Transverse colon (tissue), 4 donors: ENCODE data around the gene ATP11A. TPM values are rescaled to one million over a fixed set of nuclear protein-coding genes. Genes with fewer than 3 reads are reported as not detected.

Source experiments
- DNase-seq: peaks from one replicate; pipeline ENCODE4 v3.0.0-alpha.2; 2019
- H3K27ac ChIP-seq, 4 donors: fragments of 200-600 bp; sonication (generic); 2 replicates each; pipeline ENCODE4 v1.5.1; 2016 to 2018; ENCODE audit warnings: inconsistent platforms in 4 of 4
- H3K27me3 ChIP-seq: fragments of 200-600 bp; sonication (generic); 2 replicates; pipeline ENCODE4 v1.5.1; 2017; ENCODE audit warnings: inconsistent platforms
- H3K36me3 ChIP-seq, 4 donors: fragments of 200-600 bp; sonication (generic); 2 replicates each; pipeline ENCODE4 v1.5.1; 2017 to 2019; ENCODE audit warnings: inconsistent platforms in 4 of 4
- H3K4me1 ChIP-seq, 4 donors: fragments of 200-600 bp; sonication (generic); 2 replicates each; pipeline ENCODE4 v1.5.1; 2017 to 2020; ENCODE audit warnings: inconsistent platforms in 4 of 4
- H3K4me3 ChIP-seq, 4 donors: fragments of 200-600 bp; sonication (generic); 1 replicate in 1 of 4; 2 replicates in 3 of 4; pipeline versions ENCODE4 v1.5.1 to v1.6.1; 2017 to 2019; ENCODE audit warnings: inconsistent platforms in 4 of 4
- H3K9me3 ChIP-seq, 2 donors: fragments of 200-600 bp; sonication (generic); 2 replicates each; pipeline ENCODE4 v1.5.1; 2017 to 2019; ENCODE audit warnings: inconsistent platforms in 2 of 2
- EP300 ChIP-seq: sonication (generic); formaldehyde crosslinking; IDR thresholded peaks from one replicate; pipeline ENCODE4 v1.6.1; 2017; ENCODE audit warnings: antibody characterized with exemption, low read depth
- POLR2A ChIP-seq: fragments of 450-650 bp; IDR thresholded peaks from one replicate; pipeline ENCODE4 v1.6.1; 2016; ENCODE audit warnings: antibody characterized with exemption, mild to moderate bottlenecking, moderate library complexity
- POLR2AphosphoS5 ChIP-seq, 3 donors: sonication (generic); formaldehyde crosslinking; IDR thresholded peaks; one replicate each; pipeline ENCODE4 v1.6.1; 2016; ENCODE audit warnings: antibody characterized with exemption in 3 of 3
- WGBS, 2 donors: methylation state at CpG; one replicate each; pipeline ENCODE4 v1.1.5; 2018; ENCODE audit warnings: low coverage in 1 of 2; 5-methylcytosine and 5-hydroxymethylcytosine counted together
- in situ Hi-C, 4 donors: fragments of 200-750 bp; cut with MboI; loops; one replicate each; pipeline versions ENCODE4 v1.15.0 to v1.15.1; 2017; ENCODE audit warnings: low sequenced_read_pairs in 3 of 4, low pct_ligation_motif_present in 1 of 4, low pct_unique_long_range_greater_than_20kb in 1 of 4
- intact Hi-C: fragments of 100-400 bp; cut with DNase I; formaldehyde crosslinking; loops from one replicate; pipeline ENCODE4 v1.15.1; 2023; ENCODE audit warnings: low total_unique reads
- total RNA-seq, 4 donors: library from RNA; depleted of rRNA; stranded (reverse); fragments of >200 nt; gene quantifications; one replicate each; pipeline ENCODE4 v1.1.0, GENCODE V29; 2016
- TF ChIP-seq, protein P1 (sequence below), 5 experiments: fragments of 200-600 bp in 3 of 5; fragments of 450-650 bp in 2 of 5; sonication (generic) in 3 of 5; IDR thresholded peaks; 1 replicate in 2 of 5; 2 replicates in 3 of 5; pipeline ENCODE4 v1.5.1; 2016 to 2017; ENCODE audit warnings: antibody characterized with exemption in 5 of 5, inconsistent platforms in 3 of 5, mild to moderate bottlenecking in 2 of 5, moderate library complexity in 1 of 5

ATP11A gene
- total RNA-seq, 4 donors from 2014 or later, result 10.2 to 17.5 (median 13.3) TPM

DNA sequence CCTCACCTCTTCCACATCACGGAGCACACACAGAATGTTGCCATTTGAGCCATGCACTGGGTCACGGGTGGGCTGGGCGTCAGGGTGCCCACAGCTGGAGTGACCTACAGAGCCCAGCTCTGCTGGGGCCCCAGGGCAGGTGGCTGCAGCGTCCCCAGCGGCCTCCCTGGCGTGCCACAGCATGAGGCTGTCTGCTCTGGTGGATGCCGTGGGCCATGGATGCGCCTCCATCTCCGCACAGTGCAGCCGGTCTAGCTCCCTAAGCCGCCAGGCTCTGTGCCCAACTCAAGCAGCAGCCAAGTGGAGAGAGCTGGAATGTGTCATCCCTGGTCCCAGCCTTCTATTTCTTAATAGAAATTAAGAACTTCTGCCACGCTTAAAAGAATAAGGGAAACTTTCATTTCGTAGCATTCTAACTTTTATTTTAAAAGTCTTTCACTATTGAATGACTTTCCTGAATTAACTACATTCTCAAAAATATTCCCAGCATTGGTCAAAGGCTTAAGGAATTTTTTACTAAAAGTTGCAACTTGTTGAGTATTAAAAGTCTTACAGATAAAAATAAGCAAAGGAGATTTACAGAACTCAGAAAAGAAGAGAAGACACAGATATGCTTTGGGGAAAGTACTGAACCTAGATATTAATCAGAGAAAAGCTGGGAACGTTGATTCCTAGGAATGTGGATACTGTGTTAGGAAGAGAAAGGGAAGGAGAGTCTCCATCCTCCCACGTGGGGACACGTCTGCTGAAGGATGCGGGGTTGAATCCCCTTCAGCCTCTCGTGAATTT, 59.3 kb downstream of the ATP11A start:
- no peaks in the 10 kb centered on the region for H3K27me3 ChIP-seq
- H3K4me1 ChIP-seq, result peaks cover 0 to 6% (median 3%) of the 10 kb centered on the region in 4 donors
- TF ChIP-seq EP300, result no peak
- TF ChIP-seq POLR2A, result no peak
- TF ChIP-seq, protein P1, sequence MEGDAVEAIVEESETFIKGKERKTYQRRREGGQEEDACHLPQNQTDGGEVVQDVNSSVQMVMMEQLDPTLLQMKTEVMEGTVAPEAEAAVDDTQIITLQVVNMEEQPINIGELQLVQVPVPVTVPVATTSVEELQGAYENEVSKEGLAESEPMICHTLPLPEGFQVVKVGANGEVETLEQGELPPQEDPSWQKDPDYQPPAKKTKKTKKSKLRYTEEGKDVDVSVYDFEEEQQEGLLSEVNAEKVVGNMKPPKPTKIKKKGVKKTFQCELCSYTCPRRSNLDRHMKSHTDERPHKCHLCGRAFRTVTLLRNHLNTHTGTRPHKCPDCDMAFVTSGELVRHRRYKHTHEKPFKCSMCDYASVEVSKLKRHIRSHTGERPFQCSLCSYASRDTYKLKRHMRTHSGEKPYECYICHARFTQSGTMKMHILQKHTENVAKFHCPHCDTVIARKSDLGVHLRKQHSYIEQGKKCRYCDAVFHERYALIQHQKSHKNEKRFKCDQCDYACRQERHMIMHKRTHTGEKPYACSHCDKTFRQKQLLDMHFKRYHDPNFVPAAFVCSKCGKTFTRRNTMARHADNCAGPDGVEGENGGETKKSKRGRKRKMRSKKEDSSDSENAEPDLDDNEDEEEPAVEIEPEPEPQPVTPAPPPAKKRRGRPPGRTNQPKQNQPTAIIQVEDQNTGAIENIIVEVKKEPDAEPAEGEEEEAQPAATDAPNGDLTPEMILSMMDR (IDR thresholded peaks at IDR 0.05), result no peak
- no peak for TF ChIP-seq POLR2AphosphoS5 (IDR thresholded peaks at IDR 0.05)
- intact Hi-C loops, result no loop called here
- H3K36me3 ChIP-seq, result no peaks in the 10 kb centered on the region
- WGBS, 2 donors, result 79 to 82% methylated on average over 7 to 17 of the region's 18 CpGs
- no peak overlapping the region for H3K27ac ChIP-seq
- no peaks in the 10 kb centered on the region for H3K9me3 ChIP-seq
- in situ Hi-C loops, result no loop called here
- DNase-seq, result no peak
- no peak overlapping the region for H3K4me3 ChIP-seq

DNA sequence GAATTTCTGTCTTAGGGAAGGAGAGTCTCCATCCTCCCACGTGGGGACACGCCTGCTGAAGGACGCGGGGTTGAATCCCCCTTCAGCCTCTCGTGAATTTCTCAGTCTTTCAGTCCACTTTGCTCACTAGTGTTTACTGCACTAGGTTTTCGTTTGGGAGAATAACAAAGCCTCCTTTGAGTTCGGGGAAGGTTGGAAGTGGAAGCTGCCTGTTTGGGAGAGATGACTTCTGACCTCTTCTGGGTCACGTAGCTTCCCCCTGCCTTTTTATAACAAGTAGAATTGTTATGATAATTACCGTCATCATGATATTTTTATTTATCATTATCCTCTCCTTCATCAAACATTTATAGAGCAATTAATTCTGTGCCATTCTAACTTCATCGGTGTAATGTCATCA, 60.7 kb downstream of the ATP11A start:
- Histone ChIP-seq H3K27me3 (no peaks in the 10 kb centered on the region), H3K27ac (no peak overlapping the region), H3K9me3 (no peaks in the 10 kb centered on the region), H3K36me3 (no peaks in the 10 kb centered on the region), H3K4me3 (no peak overlapping the region), H3K4me1 (peaks cover 0 to 6% (median 3%) of the 10 kb centered on the region in 4 donors)
- 93 to 95% methylated on average over 5 to 10 of the region's 10 CpGs for WGBS, 2 donors
- no peak for DNase-seq
- intact Hi-C loops, result no loop called here
- in situ Hi-C loops, result no loop called here
- TF ChIP-seq EP300, result no peak
- TF ChIP-seq, protein P1 (IDR thresholded peaks at IDR 0.05), result no peak
- TF ChIP-seq POLR2A, result no peak
- TF ChIP-seq POLR2AphosphoS5 (IDR thresholded peaks at IDR 0.05), result no peak

DNA sequence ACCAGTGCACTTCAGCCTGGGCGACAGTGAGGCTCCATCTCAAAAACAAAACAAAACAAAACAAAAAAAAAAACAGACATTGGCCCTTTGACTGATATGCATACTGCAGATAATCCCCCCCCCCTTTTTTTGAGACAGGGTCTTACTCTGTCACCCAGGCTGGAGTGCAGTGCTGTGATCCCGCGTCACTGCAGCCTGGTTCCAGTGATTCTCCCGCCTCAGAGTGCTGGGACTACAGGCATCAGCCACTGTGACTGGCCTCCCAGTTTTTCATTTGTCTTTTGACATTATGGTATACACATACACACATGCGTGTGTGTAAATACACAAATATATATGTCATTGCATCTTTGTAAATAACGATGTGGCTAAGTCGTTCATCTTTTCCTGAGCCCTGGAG, 61.8 kb downstream of the ATP11A start:
- Histone ChIP-seq H3K27ac (no peak overlapping the region), H3K36me3 (no peaks in the 10 kb centered on the region), H3K4me1 (peaks cover 0 to 6% (median 3%) of the 10 kb centered on the region in 4 donors), H3K4me3 (no peak overlapping the region), H3K9me3 (no peaks in the 10 kb centered on the region), H3K27me3 (no peaks in the 10 kb centered on the region)
- TF ChIP-seq POLR2A, result no peak
- TF ChIP-seq, protein P1 (IDR thresholded peaks at IDR 0.05), result no peak
- no peak for TF ChIP-seq EP300
- no peak for TF ChIP-seq POLR2AphosphoS5 (IDR thresholded peaks at IDR 0.05)
- intact Hi-C loops (no loop called here), in situ Hi-C loops (no loop called here)
- DNase-seq, result no peak
- 93 to 96% methylated on average over 3 to 7 of the region's 7 CpGs for WGBS, 2 donors

DNA sequence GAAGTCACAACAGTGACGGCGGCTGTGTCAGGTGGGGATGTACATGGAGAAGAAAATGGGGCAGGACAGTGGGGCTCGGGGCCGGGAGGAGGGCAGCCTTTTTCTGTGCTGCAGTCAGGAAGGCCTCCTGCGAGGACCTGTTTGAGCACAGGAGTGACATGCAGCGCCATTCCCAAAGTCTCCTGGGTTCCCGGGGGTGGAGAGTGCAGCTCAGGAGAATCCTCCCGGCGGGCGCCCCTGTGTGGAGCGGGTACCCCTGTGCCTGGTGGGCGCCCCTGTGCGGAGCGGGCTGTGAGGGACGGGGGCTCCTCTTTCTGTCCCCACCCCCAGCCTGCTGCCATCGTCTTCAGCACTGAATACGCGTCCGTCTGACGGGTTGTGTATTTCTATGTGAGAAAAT, 62.4 kb downstream of the ATP11A start:
- WGBS, 2 donors, result 94 to 100% methylated on average over 3 to 20 of the region's 20 CpGs
- H3K27ac ChIP-seq, result no peak overlapping the region
- in situ Hi-C loops, result no loop called here
- no peak for DNase-seq
- H3K36me3 ChIP-seq, result no peaks in the 10 kb centered on the region
- H3K9me3 ChIP-seq, result no peaks in the 10 kb centered on the region
- intact Hi-C loops, result no loop called here
- no peak for TF ChIP-seq POLR2AphosphoS5 (IDR thresholded peaks at IDR 0.05)
- TF ChIP-seq, protein P1 (IDR thresholded peaks at IDR 0.05), result no peak
- TF ChIP-seq POLR2A, result no peak
- TF ChIP-seq EP300, result no peak
- no peak overlapping the region for H3K4me3 ChIP-seq
- no peaks in the 10 kb centered on the region for H3K27me3 ChIP-seq
- H3K4me1 ChIP-seq, result peaks cover 0 to 6% (median 3%) of the 10 kb centered on the region in 4 donors
